HTR-8/SVneo (cell line): ENCODE results near the gene CDT1.

Experiments used
- DNase-seq: peaks from one replicate; pipeline ENCODE4 v3.0.0; 2011; ENCODE audit warnings: low spot score, mixed read lengths; ENCODE audit not compliant: insufficient read length
- FAIRE-seq: peaks from 2 replicates; lab custom pipeline; 2011; peaks lifted over from hg19 to GRCh38; lab: Jason Lieb, UNC

CDT1 gene

GRCh38 chr16:88831838-88832237 lies 28.2 kb downstream of the CDT1 start:
- FAIRE-seq: no peak
- no peak for DNase-seq

DNA sequence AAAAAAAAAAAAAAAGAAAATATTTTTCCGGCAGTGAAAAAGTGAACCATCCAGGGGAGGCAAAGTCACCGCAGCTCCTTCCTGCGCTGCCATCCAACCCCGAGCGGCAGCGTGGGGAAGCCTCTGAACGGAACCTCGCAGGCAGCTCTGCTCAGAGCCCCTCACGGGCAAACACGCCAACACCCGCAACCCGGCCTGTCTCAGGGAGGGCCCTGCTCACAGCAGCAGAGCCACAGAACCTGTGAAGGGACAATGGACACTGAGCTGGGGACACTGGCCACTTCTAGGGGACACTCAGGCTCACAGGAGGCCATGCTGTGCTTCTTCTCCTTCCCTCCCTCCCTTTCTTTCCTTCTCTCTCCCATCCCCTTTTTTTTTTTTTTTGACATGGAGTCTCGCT lies 29.5 kb downstream of the CDT1 start:
- FAIRE-seq: no peak

GRCh38 chr16:88834670-88835069 lies 31.1 kb downstream of the CDT1 start:
- FAIRE-seq (no peak), DNase-seq (no peak)

More for the DNA sequence above, 29.5 kb downstream of the CDT1 start:
- DNase-seq: no peak

DNA sequence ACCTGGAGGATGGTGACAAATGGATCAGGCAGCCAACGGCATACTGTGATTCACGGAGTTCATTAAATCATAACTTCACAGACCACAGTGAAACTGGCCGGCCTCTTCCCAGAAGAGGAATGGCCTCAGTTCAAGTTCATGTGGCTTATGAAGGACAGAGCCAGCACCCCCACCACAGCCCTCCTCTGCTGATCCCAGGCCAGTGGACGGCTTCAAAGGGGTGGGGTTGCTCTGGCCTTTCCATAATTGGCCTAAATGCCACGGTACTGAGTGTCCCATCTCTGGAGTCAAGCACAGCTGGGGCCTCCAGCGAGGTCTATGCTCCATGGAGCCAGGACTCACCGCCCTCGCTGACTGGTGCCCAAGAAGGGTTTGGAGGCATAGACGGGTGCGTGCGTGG lies 31.8 kb downstream of the CDT1 start:
- DNase-seq (no peak), FAIRE-seq (peak; percentile 52)

GRCh38 chr16:88835818-88836217 lies 32.2 kb downstream of the CDT1 start:
- FAIRE-seq (no peak), DNase-seq (no peak)

DNA sequence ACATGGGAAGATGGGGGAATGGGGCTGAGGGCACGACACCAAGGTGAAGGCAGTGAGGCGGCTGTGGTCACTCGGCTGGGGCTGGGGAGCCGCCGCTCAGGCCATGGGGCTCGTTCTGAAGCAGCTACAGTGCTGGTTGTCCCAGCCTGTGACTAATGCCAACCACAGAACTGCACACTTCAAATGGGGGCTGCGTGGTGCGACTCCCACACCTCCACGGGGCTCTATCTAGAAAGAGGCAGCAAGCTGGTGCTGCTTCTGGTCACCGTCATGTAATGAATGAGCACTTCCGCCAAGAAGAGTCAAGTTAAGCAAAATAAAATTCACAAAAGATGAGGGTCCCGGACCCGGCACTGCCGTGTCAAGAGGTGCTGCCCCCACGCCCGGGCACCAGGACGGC lies 33.2 kb downstream of the CDT1 start:
- DNase-seq (no peak), FAIRE-seq (no peak)

DNA sequence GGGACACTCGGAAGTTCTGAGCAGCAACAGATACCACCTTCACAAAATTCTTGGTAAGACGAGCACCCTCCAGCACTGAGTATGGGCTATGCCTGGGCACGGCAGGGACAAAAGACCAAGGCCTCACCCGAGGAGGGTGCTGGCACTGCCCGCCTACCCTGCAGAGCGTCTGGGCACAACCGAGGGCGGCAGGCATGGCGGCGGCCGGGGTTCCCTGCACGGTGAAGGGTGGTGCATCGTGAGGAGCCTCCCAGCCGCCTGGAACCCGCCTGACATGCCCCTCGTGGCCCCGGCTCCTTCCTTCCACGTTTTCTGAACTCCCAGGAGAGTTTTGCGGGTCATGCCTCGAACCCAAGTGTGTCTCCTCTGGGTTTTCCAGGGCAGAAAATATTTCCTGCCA lies 34.2 kb downstream of the CDT1 start:
- DNase-seq (no peak), FAIRE-seq (no peak)

DNA sequence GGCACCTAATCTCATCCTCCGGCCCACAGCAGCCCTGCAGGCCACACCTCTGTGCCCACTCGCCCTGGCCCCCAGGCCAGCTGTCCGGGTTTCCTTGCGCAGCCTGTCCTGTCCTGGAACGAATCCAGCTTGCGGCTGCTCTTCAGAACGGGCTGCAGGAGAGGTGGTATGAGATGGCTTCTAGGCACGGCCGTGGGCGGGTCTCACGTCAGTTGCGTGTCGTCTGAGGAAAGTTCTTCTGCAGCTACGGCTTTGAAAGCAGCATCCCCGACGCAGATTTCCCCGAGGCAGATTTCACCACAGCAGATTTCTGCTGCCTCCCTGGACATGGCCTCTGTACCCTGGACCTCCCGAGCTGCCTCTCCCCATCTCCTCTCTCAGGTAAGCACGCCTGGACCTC lies 35.0 kb downstream of the CDT1 start:
- DNase-seq: no peak

DNA sequence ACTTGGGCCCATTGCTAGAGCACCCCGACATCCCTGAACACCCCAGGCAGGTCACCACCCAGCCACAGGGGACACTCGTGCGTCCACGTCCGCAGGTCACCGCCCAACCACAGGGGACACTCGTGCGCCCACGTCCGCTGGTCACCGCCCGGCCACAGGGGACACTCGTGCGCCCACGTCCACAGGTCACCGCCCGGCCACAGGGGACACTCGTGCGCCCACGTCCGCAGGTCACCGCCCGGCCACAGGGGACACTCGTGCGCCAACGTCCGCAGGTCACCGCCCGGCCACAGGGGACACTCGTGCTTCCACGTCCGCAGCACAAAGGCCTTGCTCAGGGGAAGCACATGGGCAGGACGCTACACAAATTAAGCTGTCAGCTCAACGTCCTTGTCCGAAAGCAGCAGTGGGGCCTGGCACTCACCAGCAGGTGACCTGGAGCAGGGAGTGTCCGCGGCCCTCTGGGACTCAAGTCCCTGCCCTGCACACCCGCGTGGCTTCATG lies 35.5 kb downstream of the CDT1 start:
- DNase-seq (no peak), FAIRE-seq (no peak)

More for the DNA sequence above, 35.0 kb downstream of the CDT1 start:
- FAIRE-seq: no peak

GRCh38 chr16:88839745-88840599 lies 36.4 kb downstream of the CDT1 start:
- FAIRE-seq (no peak), DNase-seq (no peak)

GRCh38 chr16:88840600-88841215 lies 37.1 kb downstream of the CDT1 start:
- FAIRE-seq (no peak), DNase-seq (no peak)

DNA sequence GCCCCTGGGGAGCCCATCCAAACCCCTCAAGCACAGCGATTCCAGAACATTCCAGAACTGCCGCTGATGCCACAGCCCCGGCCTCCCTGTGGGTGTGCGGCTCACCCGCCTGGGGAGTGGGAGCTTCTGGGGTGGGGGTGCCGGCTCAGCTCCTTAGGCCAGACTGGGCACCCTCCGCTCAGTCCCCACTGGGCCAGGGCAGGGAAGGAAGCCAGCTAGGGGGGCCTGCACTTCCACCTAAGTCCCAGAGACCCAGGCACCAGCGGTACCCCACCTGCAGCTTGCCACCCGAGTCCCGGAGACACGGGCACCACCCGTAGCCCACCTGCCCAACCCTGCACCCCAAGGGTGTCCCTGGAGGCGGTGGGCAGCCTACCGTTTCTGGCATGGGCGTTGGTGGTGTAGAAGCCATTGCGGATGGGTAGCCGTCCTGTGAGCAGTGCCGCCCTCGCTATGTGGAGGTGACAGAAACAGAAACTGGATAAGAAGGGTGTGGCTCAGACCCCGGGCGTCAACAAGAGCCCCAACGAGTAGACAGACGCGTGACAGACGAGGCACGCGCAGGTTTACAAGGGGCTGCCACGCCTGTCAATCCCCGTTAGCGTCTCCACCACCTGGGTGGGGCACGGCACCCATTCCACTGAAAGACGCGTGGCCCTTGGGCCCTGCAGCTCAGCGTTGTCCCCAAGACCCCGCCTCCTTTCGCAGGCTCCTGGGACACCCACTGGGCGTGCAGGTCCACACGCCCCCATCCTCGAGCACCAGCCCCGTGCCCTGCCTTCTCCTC lies 38.1 kb downstream of the CDT1 start:
- FAIRE-seq (no peak), DNase-seq (no peak)

GRCh38 chr16:88842308-88842756 lies 38.7 kb downstream of the CDT1 start:
- DNase-seq (no peak), FAIRE-seq (no peak)

GRCh38 chr16:88842806-88843205 lies 39.2 kb downstream of the CDT1 start:
- FAIRE-seq (no peak), DNase-seq (no peak)

GRCh38 chr16:88843256-88843655 lies 39.7 kb downstream of the CDT1 start:
- FAIRE-seq (no peak), DNase-seq (no peak)

DNA sequence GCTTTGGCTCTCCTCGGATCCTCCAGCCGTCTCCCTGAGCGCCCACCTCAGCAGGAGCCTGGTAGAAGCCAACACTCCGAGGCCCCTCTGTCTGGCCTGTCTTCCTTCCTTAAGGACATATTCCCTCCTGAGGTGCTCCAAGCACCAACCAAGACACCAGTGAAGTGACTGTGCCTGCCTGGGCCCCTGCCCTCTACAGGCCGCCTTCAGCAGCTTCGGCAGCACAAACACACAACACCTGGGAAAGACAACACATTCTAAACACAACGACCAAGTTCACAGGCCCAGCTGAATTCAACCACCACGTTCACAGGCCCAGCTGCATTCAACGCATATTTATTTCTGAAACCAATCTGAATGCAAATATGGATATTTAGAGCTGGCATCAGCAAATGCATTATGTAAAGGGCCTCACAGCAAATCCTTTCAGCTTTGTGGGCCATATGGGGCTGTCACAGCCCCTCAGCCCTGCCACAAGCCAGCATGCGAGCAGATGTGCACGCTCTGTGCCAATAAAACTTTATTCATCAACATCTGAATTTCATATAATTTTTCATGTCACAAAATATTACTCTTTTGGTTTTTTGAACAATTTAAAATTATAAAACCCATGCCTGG lies 40.9 kb downstream of the CDT1 start:
- FAIRE-seq (no peak), DNase-seq (no peak)

DNA sequence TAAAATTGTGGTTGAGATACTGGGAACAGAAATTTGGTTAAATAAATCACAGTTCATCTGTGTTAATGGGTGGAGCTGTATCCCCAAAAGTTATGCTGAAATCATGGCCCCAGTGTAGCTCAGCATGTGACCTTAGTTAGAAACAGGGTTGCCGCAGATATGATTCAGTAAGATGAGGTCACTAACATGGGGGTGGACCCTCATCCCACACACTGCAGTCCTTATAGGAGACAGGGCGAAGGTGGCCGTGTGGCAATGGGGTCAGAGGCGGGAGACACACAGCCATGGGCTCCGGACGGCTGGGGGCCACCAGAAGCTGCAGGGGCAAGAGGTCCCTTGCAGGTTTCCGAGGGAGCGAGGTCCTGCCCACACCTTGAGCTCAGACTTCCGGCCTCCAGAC lies 42.5 kb downstream of the CDT1 start:
- no peak for DNase-seq
- FAIRE-seq: no peak

DNA sequence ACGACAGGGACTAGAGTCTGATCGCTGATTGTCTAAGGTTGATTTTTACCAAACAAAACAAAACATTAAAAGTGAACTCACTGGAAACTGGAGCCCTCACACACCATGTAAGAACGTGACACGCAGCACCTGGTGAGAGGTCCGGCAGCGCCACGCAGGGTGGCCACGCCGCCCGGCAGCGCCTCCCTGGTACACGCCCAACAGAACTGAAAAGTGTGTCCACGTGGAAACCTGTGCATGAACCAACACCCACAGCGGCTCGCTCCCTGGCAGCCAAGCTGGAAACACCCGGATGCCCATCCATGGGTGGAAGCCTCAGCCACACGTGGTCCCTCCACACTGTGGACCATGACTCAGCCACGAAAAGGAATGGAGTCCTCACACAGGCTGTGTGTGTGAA lies 44.1 kb downstream of the CDT1 start:
- FAIRE-seq: no peak
- no peak for DNase-seq

DNA sequence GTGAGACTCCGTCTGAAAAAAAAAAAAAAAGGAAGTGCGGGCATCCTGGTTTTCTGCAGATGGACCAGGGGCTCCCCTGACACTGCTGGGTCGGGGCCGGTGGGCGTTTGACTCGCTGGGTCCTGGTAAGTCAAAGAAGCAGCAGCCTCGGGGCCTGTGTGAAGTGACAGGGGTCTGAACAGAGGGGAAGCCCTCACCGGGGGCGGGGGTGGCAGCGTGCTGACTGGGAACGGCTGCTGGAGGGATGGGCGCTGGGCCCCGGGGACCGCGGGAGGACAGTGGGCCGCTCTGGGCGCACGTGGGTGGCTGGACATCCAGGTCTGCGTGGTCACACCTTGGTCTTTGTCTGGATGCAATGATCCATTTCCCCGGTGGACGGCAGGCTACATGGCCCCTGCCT lies 45.0 kb downstream of the CDT1 start:
- DNase-seq (no peak), FAIRE-seq (no peak)

- FAIRE-seq (no peak), DNase-seq (no peak)
Observed at GRCh38 chr16:88850531-88851199, 47.1 kb downstream of the CDT1 start.
